ENCODE data around the gene C4orf51.

C4orf51 gene

GRCh38 chr4:145769450-145770037 is 89.6 kb downstream of the C4orf51 start:
- H3K4me2 ChIP-seq (ENCODE audit: low read depth, low read length, poor library complexity, severe bottlenecking) = no peak overlapping the region
- peaks cover 9% of the 10 kb centered on the region for H3K4me1 ChIP-seq (ENCODE audit: insufficient read depth, low read length, poor library complexity, severe bottlenecking)
- no peak overlapping the region for H2AFZ ChIP-seq (ENCODE audit: low read length)
- TF ChIP-seq EZH2phosphoT487 (IDR thresholded peaks at IDR 0.05; ENCODE audit: borderline replicate concordance) (no peak), CTCF (conservative IDR thresholded peaks at IDR 0.05; ENCODE audit: low read length) (no peak)
- no peak overlapping the region for H3K9ac ChIP-seq (ENCODE audit: low read depth, low read length, poor library complexity, severe bottlenecking)
- H3K9me2 ChIP-seq (replicated peaks; ENCODE audit: low read depth, low read length) = no peaks in the 10 kb centered on the region
- H3K36me3 ChIP-seq (ENCODE audit: insufficient read depth, low read length) = peaks cover 88% of the 10 kb centered on the region
- no peaks in the 10 kb centered on the region for H3F3A ChIP-seq (ENCODE audit: low read depth)
- H3K9me3 ChIP-seq (ENCODE audit: insufficient read depth, low read depth, low read length) = no peaks in the 10 kb centered on the region; the same call in 1 of the 2 replicates
- H3K4me3 ChIP-seq (ENCODE audit: low read length, poor library complexity, severe bottlenecking) = no peak overlapping the region
- H3K79me2 ChIP-seq (ENCODE audit: insufficient read depth, low read length) = no peaks in the 10 kb centered on the region
- H3K27me3 ChIP-seq (ENCODE audit: insufficient read depth, low read length, poor library complexity, severe bottlenecking) = no peaks in the 10 kb centered on the region
- no peaks in the 10 kb centered on the region for H4K20me1 ChIP-seq (ENCODE audit: insufficient read depth, low read length, poor library complexity, severe bottlenecking)

- H4K20me1 ChIP-seq (ENCODE audit: insufficient read depth, low read length, poor library complexity, severe bottlenecking) = no peaks in the 10 kb centered on the region
Measured at GRCh38 chr4:145770124-145770523, 90.2 kb downstream of the C4orf51 start.

GRCh38 chr4:145772347-145772746 is 92.4 kb downstream of the C4orf51 start:
- H4K20me1 ChIP-seq (ENCODE audit: insufficient read depth, low read length, poor library complexity, severe bottlenecking) = no peaks in the 10 kb centered on the region
- H3K9me3 ChIP-seq (ENCODE audit: insufficient read depth, low read depth, low read length) = no peaks in the 10 kb centered on the region; the same call in 1 of the 2 replicates
- TF ChIP-seq EZH2phosphoT487 (IDR thresholded peaks at IDR 0.05; ENCODE audit: borderline replicate concordance) (no peak), CTCF (conservative IDR thresholded peaks at IDR 0.05; ENCODE audit: low read length) (no peak)
- no peak overlapping the region for H2AFZ ChIP-seq (ENCODE audit: low read length)
- no peaks in the 10 kb centered on the region for H3K79me2 ChIP-seq (ENCODE audit: insufficient read depth, low read length)
- H3K36me3 ChIP-seq (ENCODE audit: insufficient read depth, low read length) = peaks cover 89% of the 10 kb centered on the region
- H3K9me2 ChIP-seq (replicated peaks; ENCODE audit: low read depth, low read length) = no peaks in the 10 kb centered on the region
- no peak overlapping the region for H3K4me3 ChIP-seq (ENCODE audit: low read length, poor library complexity, severe bottlenecking)
- no peak overlapping the region for H3K4me2 ChIP-seq (ENCODE audit: low read depth, low read length, poor library complexity, severe bottlenecking)
- H3F3A ChIP-seq (ENCODE audit: low read depth) = no peaks in the 10 kb centered on the region
- no peaks in the 10 kb centered on the region for H3K27me3 ChIP-seq (ENCODE audit: insufficient read depth, low read length, poor library complexity, severe bottlenecking)
- H3K4me1 ChIP-seq (ENCODE audit: insufficient read depth, low read length, poor library complexity, severe bottlenecking) = no peaks in the 10 kb centered on the region
- H3K9ac ChIP-seq (ENCODE audit: low read depth, low read length, poor library complexity, severe bottlenecking) = no peak overlapping the region

More at GRCh38 chr4:145770124-145770523, 90.2 kb downstream of the C4orf51 start:
- TF ChIP-seq CTCF (conservative IDR thresholded peaks at IDR 0.05; ENCODE audit: low read length) = no peak
- no peak for TF ChIP-seq EZH2phosphoT487 (IDR thresholded peaks at IDR 0.05; ENCODE audit: borderline replicate concordance)
- Histone ChIP-seq H3K9me3 (ENCODE audit: insufficient read depth, low read depth, low read length) (no peaks in the 10 kb centered on the region; the same call in 1 of the 2 replicates), H2AFZ (ENCODE audit: low read length) (no peak overlapping the region), H3K9me2 (replicated peaks; ENCODE audit: low read depth, low read length) (no peaks in the 10 kb centered on the region), H3K9ac (ENCODE audit: low read depth, low read length, poor library complexity, severe bottlenecking) (no peak overlapping the region), H3K4me3 (ENCODE audit: low read length, poor library complexity, severe bottlenecking) (no peak overlapping the region), H3K27me3 (ENCODE audit: insufficient read depth, low read length, poor library complexity, severe bottlenecking) (no peaks in the 10 kb centered on the region), H3K36me3 (ENCODE audit: insufficient read depth, low read length) (peaks cover 88% of the 10 kb centered on the region), H3K79me2 (ENCODE audit: insufficient read depth, low read length) (no peaks in the 10 kb centered on the region), H3K4me1 (ENCODE audit: insufficient read depth, low read length, poor library complexity, severe bottlenecking) (peaks cover 9% of the 10 kb centered on the region), H3K4me2 (ENCODE audit: low read depth, low read length, poor library complexity, severe bottlenecking) (no peak overlapping the region), H3F3A (ENCODE audit: low read depth) (no peaks in the 10 kb centered on the region)
